ENCODE measurements around the gene KLHDC4.
"Not testable (repeated sequence)": the region's sequence is repeated elsewhere in the genome, so short reads cannot be mapped to it uniquely, and the experiment has no call there.

The KLHDC4 gene

GRCh38 chr16:87684106-87684677 lies 81.6 kb downstream of the KLHDC4 start:
- DNase-seq (ENCODE audit: low read depth in 2 of 2): no peak

- DNase-seq (ENCODE audit: low read depth in 2 of 2): no peak
Measured at GRCh38 chr16:87682852-87683399, 82.9 kb downstream of the KLHDC4 start.

GRCh38 chr16:87681981-87682570 lies 83.7 kb downstream of the KLHDC4 start:
- DNase-seq (ENCODE audit: low read depth in 2 of 2): no peak

- DNase-seq (ENCODE audit: low read depth in 2 of 2): not testable (repeated sequence)
Measured at GRCh38 chr16:87681051-87681602, 84.7 kb downstream of the KLHDC4 start.

- no peak for DNase-seq (ENCODE audit: low read depth in 2 of 2)
Measured at GRCh38 chr16:87680272-87680644, 85.5 kb downstream of the KLHDC4 start.

- no peak for DNase-seq (ENCODE audit: low read depth in 2 of 2)
Measured at GRCh38 chr16:87679593-87680271, 86.1 kb downstream of the KLHDC4 start.

GRCh38 chr16:87678618-87679017 lies 87.2 kb downstream of the KLHDC4 start:
- no peak for DNase-seq (ENCODE audit: low read depth in 2 of 2)

GRCh38 chr16:87677830-87678229 lies 88.0 kb downstream of the KLHDC4 start:
- no peak for DNase-seq (ENCODE audit: low read depth in 2 of 2)

- DNase-seq (ENCODE audit: low read depth in 2 of 2): no peak
Measured at GRCh38 chr16:87675111-87675719, 90.6 kb downstream of the KLHDC4 start.

GRCh38 chr16:87674419-87674818 lies 91.4 kb downstream of the KLHDC4 start:
- DNase-seq (ENCODE audit: low read depth in 2 of 2): no peak

- no peak for DNase-seq (ENCODE audit: low read depth in 2 of 2)
Measured at GRCh38 chr16:87671715-87672270, 94.0 kb downstream of the KLHDC4 start.

GRCh38 chr16:87671221-87671620 lies 94.6 kb downstream of the KLHDC4 start:
- no peak for DNase-seq (ENCODE audit: low read depth in 2 of 2)

- no peak for DNase-seq (ENCODE audit: low read depth in 2 of 2)
Measured at GRCh38 chr16:87669672-87670071, 96.1 kb downstream of the KLHDC4 start.

GRCh38 chr16:87667946-87668345 lies 97.8 kb downstream of the KLHDC4 start:
- DNase-seq (ENCODE audit: low read depth in 2 of 2): no peak

GRCh38 chr16:87667443-87667842 lies 98.3 kb downstream of the KLHDC4 start:
- no peak for DNase-seq (ENCODE audit: low read depth in 2 of 2)

GRCh38 chr16:87666919-87667318 lies 98.9 kb downstream of the KLHDC4 start:
- DNase-seq (ENCODE audit: low read depth in 2 of 2): no peak

- DNase-seq (ENCODE audit: low read depth in 2 of 2): no peak
Measured at GRCh38 chr16:87665193-87665592, 100.6 kb downstream of the KLHDC4 start.

- DNase-seq (ENCODE audit: low read depth in 2 of 2): no peak
Measured at GRCh38 chr16:87664792-87665191, 101.0 kb downstream of the KLHDC4 start.

GRCh38 chr16:87662254-87663204 lies 103.3 kb downstream of the KLHDC4 start:
- no peak for DNase-seq (ENCODE audit: low read depth in 2 of 2)

GRCh38 chr16:87661561-87661960 lies 104.2 kb downstream of the KLHDC4 start:
- peak in 1 of 2 experiments; percentile 13 for DNase-seq (ENCODE audit: low read depth in 2 of 2)
